Measurements from ENCODE around the gene TRIP12. TPM values are rescaled to one million over a fixed set of nuclear protein-coding genes. Genes with fewer than 3 reads are reported as not detected.

Gene TRIP12
- total and polyA plus RNA-seq, 4 experiments from 2014 or later = 14.5 to 224 (median 135) TPM

GRCh38 chr2:229952256-229952835, 30.5 kb upstream of the TRIP12 start:
- intact Hi-C loops (cut with micrococcal nuclease) = no loop called here
- H3K27ac Mint-ChIP-seq = no peak overlapping the region

GRCh38 chr2:229947544-229947943, 25.7 kb upstream of the TRIP12 start:
- Histone ChIP-seq H3K27me3 (ENCODE audit: insufficient read depth, low read length) (no peaks in the 10 kb centered on the region), H3K27ac (ENCODE audit: low read depth, low read length) (no peak overlapping the region), H3K4me1 (ENCODE audit: insufficient read depth, low read length) (no peaks in the 10 kb centered on the region), H3K4me3 (ENCODE audit: low read length in 2 of 2) (no peak overlapping the region), H3K9me3 (ENCODE audit: control insufficient read depth in 1 of 2, low read length in 2 of 2) (no peaks in the 10 kb centered on the region), H3K36me3 (ENCODE audit: insufficient read depth, low read length) (no peaks in the 10 kb centered on the region)
- DNase-seq = no peak
- intact Hi-C loops (cut with micrococcal nuclease) = no loop called here
- H3K27me3 Mint-ChIP-seq = no peaks in the 10 kb centered on the region
- no peaks in the 10 kb centered on the region for H3K4me1 Mint-ChIP-seq
- no peak overlapping the region for H3K4me3 Mint-ChIP-seq
- ChIA-PET POLR2A (ENCODE audit: partially characterized antibody) (interaction anchor here (0.6 kb wide), 1 partner anchor 98 kb away, joined by 3 read pairs; no protein-coding TSS in a partner anchor), CTCF (ENCODE audit: partially characterized antibody) (no interaction called here)
- H3K36me3 Mint-ChIP-seq = no peaks in the 10 kb centered on the region
- no peaks in the 10 kb centered on the region for H3K9me3 Mint-ChIP-seq
- no peak overlapping the region for H3K27ac Mint-ChIP-seq

More at GRCh38 chr2:229952256-229952835, 30.5 kb upstream of the TRIP12 start:
- Histone ChIP-seq H3K27ac (ENCODE audit: low read depth, low read length) (no peak overlapping the region), H3K27me3 (ENCODE audit: insufficient read depth, low read length) (no peaks in the 10 kb centered on the region), H3K36me3 (ENCODE audit: insufficient read depth, low read length) (no peaks in the 10 kb centered on the region), H3K9me3 (ENCODE audit: control insufficient read depth in 1 of 2, low read length in 2 of 2) (no peaks in the 10 kb centered on the region), H3K4me1 (ENCODE audit: insufficient read depth, low read length) (no peaks in the 10 kb centered on the region), H3K4me3 (ENCODE audit: low read length in 2 of 2) (no peak overlapping the region)
- ChIA-PET POLR2A (ENCODE audit: partially characterized antibody) (no interaction called here), CTCF (ENCODE audit: partially characterized antibody) (no interaction called here)
- Mint-ChIP-seq H3K9me3 (no peaks in the 10 kb centered on the region), H3K27me3 (no peaks in the 10 kb centered on the region), H3K4me3 (no peak overlapping the region), H3K4me1 (no peaks in the 10 kb centered on the region), H3K36me3 (no peaks in the 10 kb centered on the region)
- no peak for DNase-seq

- CTCF ChIA-PET (ENCODE audit: partially characterized antibody) = no interaction called here
Measured at GRCh38 chr2:229945975-229946374, 24.2 kb upstream of the TRIP12 start.

GRCh38 chr2:229943770-229944449, 22.1 kb upstream of the TRIP12 start:
- intact Hi-C loops (cut with micrococcal nuclease) = no loop called here
- no peaks in the 10 kb centered on the region for H3K9me3 ChIP-seq (ENCODE audit: control insufficient read depth in 1 of 2, low read length in 2 of 2)
- no peak overlapping the region for H3K4me3 Mint-ChIP-seq
- H3K36me3 ChIP-seq (ENCODE audit: insufficient read depth, low read length) = no peaks in the 10 kb centered on the region
- no peaks in the 10 kb centered on the region for H3K4me1 ChIP-seq (ENCODE audit: insufficient read depth, low read length)
- H3K36me3 Mint-ChIP-seq = no peaks in the 10 kb centered on the region
- no peak overlapping the region for H3K27ac ChIP-seq (ENCODE audit: low read depth, low read length)
- CTCF ChIA-PET (ENCODE audit: partially characterized antibody) = interaction anchor here (0.7 kb wide), 1 partner anchor 225 kb away, joined by 3 read pairs; no protein-coding TSS in a partner anchor
- peaks cover 0 to 3% (median 0%) of the 10 kb centered on the region in 4 donors for H3K4me1 Mint-ChIP-seq
- H3K27me3 ChIP-seq (ENCODE audit: insufficient read depth, low read length) = no peaks in the 10 kb centered on the region
- no peak overlapping the region for H3K27ac Mint-ChIP-seq
- DNase-seq = no peak
- no peaks in the 10 kb centered on the region for H3K9me3 Mint-ChIP-seq
- POLR2A ChIA-PET (ENCODE audit: partially characterized antibody) = no interaction called here
- no peaks in the 10 kb centered on the region for H3K27me3 Mint-ChIP-seq
- no peak overlapping the region for H3K4me3 ChIP-seq (ENCODE audit: low read length in 2 of 2)

More at GRCh38 chr2:229945975-229946374, 24.2 kb upstream of the TRIP12 start:
- H3K9me3 Mint-ChIP-seq = no peaks in the 10 kb centered on the region
- no peaks in the 10 kb centered on the region for H3K9me3 ChIP-seq (ENCODE audit: control insufficient read depth in 1 of 2, low read length in 2 of 2)
- POLR2A ChIA-PET (ENCODE audit: partially characterized antibody) = no interaction called here
- no peaks in the 10 kb centered on the region for H3K27me3 ChIP-seq (ENCODE audit: insufficient read depth, low read length)
- H3K4me3 Mint-ChIP-seq = no peak overlapping the region
- H3K36me3 Mint-ChIP-seq = no peaks in the 10 kb centered on the region
- H3K4me1 Mint-ChIP-seq = no peaks in the 10 kb centered on the region
- H3K4me3 ChIP-seq (ENCODE audit: low read length in 2 of 2) = no peak overlapping the region
- intact Hi-C loops (cut with micrococcal nuclease) = no loop called here
- no peak overlapping the region for H3K27ac ChIP-seq (ENCODE audit: low read depth, low read length)
- H3K27me3 Mint-ChIP-seq = no peaks in the 10 kb centered on the region
- no peak for DNase-seq
- H3K4me1 ChIP-seq (ENCODE audit: insufficient read depth, low read length) = no peaks in the 10 kb centered on the region
- no peak overlapping the region for H3K27ac Mint-ChIP-seq
- H3K36me3 ChIP-seq (ENCODE audit: insufficient read depth, low read length) = no peaks in the 10 kb centered on the region

GRCh38 chr2:229943171-229943570, 21.4 kb upstream of the TRIP12 start:
- H3K36me3 ChIP-seq (ENCODE audit: insufficient read depth, low read length) = no peaks in the 10 kb centered on the region
- H3K4me3 Mint-ChIP-seq = no peak overlapping the region
- no peak overlapping the region for H3K27ac Mint-ChIP-seq
- ChIA-PET POLR2A (ENCODE audit: partially characterized antibody) (no interaction called here), CTCF (ENCODE audit: partially characterized antibody) (no interaction called here)
- intact Hi-C loops (cut with micrococcal nuclease) = no loop called here
- no peaks in the 10 kb centered on the region for H3K9me3 Mint-ChIP-seq
- peaks cover 0 to 3% (median 0%) of the 10 kb centered on the region in 4 donors for H3K4me1 Mint-ChIP-seq
- no peaks in the 10 kb centered on the region for H3K9me3 ChIP-seq (ENCODE audit: control insufficient read depth in 1 of 2, low read length in 2 of 2)
- no peak overlapping the region for H3K27ac ChIP-seq (ENCODE audit: low read depth, low read length)
- H3K4me1 ChIP-seq (ENCODE audit: insufficient read depth, low read length) = no peaks in the 10 kb centered on the region
- no peaks in the 10 kb centered on the region for H3K27me3 Mint-ChIP-seq
- H3K36me3 Mint-ChIP-seq = no peaks in the 10 kb centered on the region
- no peaks in the 10 kb centered on the region for H3K27me3 ChIP-seq (ENCODE audit: insufficient read depth, low read length)
- no peak for DNase-seq
- no peak overlapping the region for H3K4me3 ChIP-seq (ENCODE audit: low read length in 2 of 2)

- no peak for DNase-seq
- Mint-ChIP-seq H3K27me3 (no peaks in the 10 kb centered on the region), H3K36me3 (no peaks in the 10 kb centered on the region), H3K27ac (peak overlapping the region in 1 of 7 donors; percentile 48), H3K4me3 (no peak overlapping the region), H3K4me1 (peaks cover 0 to 3% (median 0%) of the 10 kb centered on the region in 4 donors), H3K9me3 (no peaks in the 10 kb centered on the region)
- Histone ChIP-seq H3K4me3 (ENCODE audit: low read length in 2 of 2) (no peak overlapping the region), H3K36me3 (ENCODE audit: insufficient read depth, low read length) (no peaks in the 10 kb centered on the region), H3K27ac (ENCODE audit: low read depth, low read length) (no peak overlapping the region), H3K4me1 (ENCODE audit: insufficient read depth, low read length) (no peaks in the 10 kb centered on the region), H3K27me3 (ENCODE audit: insufficient read depth, low read length) (no peaks in the 10 kb centered on the region), H3K9me3 (ENCODE audit: control insufficient read depth in 1 of 2, low read length in 2 of 2) (no peaks in the 10 kb centered on the region)
- ChIA-PET CTCF (ENCODE audit: partially characterized antibody) (interaction anchor here (1.4 kb wide), 1 partner anchor 161 kb away, joined by 3 read pairs; no protein-coding TSS in a partner anchor), POLR2A (ENCODE audit: partially characterized antibody) (no interaction called here)
- intact Hi-C loops (cut with micrococcal nuclease) = no loop called here
Measured at GRCh38 chr2:229942671-229943070, 20.9 kb upstream of the TRIP12 start.

- Histone ChIP-seq H3K36me3 (ENCODE audit: insufficient read depth, low read length) (no peaks in the 10 kb centered on the region), H3K27me3 (ENCODE audit: insufficient read depth, low read length) (no peaks in the 10 kb centered on the region), H3K4me1 (ENCODE audit: insufficient read depth, low read length) (no peaks in the 10 kb centered on the region), H3K27ac (ENCODE audit: low read depth, low read length) (no peak overlapping the region), H3K4me3 (ENCODE audit: low read length in 2 of 2) (no peak overlapping the region), H3K9me3 (ENCODE audit: control insufficient read depth in 1 of 2, low read length in 2 of 2) (no peaks in the 10 kb centered on the region)
- intact Hi-C loops (cut with micrococcal nuclease) = no loop called here
- no peak for DNase-seq
- no peak overlapping the region for H3K4me3 Mint-ChIP-seq
- ChIA-PET CTCF (ENCODE audit: partially characterized antibody) (no interaction called here), POLR2A (ENCODE audit: partially characterized antibody) (no interaction called here)
- no peak overlapping the region for H3K27ac Mint-ChIP-seq
- H3K27me3 Mint-ChIP-seq = no peaks in the 10 kb centered on the region
- H3K9me3 Mint-ChIP-seq = no peaks in the 10 kb centered on the region
- H3K4me1 Mint-ChIP-seq = peaks cover 0 to 3% (median 0%) of the 10 kb centered on the region in 4 donors
- H3K36me3 Mint-ChIP-seq = peaks cover 0 to 6% of the 10 kb centered on the region in 2 donors
Measured at GRCh38 chr2:229937537-229937936, 15.7 kb upstream of the TRIP12 start.

Data from CD4-positive, alpha-beta memory T cell (primary cell).